ENCODE measurements around the gene RBM47.
A peak's percentile ranks its signal among the peaks of the same experiment; 100 is the strongest.
"Not testable (repeated sequence)": the region's sequence is repeated elsewhere in the genome, so short reads cannot be mapped to it uniquely, and the experiment has no call there.

RBM47 gene

GRCh38 chr4:40562208-40562607 is 67.5 kb downstream of the RBM47 start:
- no peak for DNase-seq (ENCODE audit: low read depth in 2 of 2)

GRCh38 chr4:40561543-40562177 is 68.0 kb downstream of the RBM47 start:
- DNase-seq (ENCODE audit: low read depth in 2 of 2) = not testable (repeated sequence)

- DNase-seq (ENCODE audit: low read depth in 2 of 2) = no peak
Observed at GRCh38 chr4:40559585-40560465, 69.8 kb downstream of the RBM47 start.

GRCh38 chr4:40557736-40558135 is 71.9 kb downstream of the RBM47 start:
- no peak for DNase-seq (ENCODE audit: low read depth in 2 of 2)

- DNase-seq (ENCODE audit: low read depth in 2 of 2) = no peak
Observed at GRCh38 chr4:40555176-40555900, 74.3 kb downstream of the RBM47 start.

- not testable (repeated sequence) for DNase-seq (ENCODE audit: low read depth in 2 of 2)
Observed at GRCh38 chr4:40554641-40555040, 75.0 kb downstream of the RBM47 start.

- DNase-seq (ENCODE audit: low read depth in 2 of 2) = no peak
Observed at GRCh38 chr4:40553995-40554394, 75.7 kb downstream of the RBM47 start.

GRCh38 chr4:40552536-40552935 is 77.1 kb downstream of the RBM47 start:
- DNase-seq (ENCODE audit: low read depth in 2 of 2) = no peak

GRCh38 chr4:40551568-40552136 is 78.0 kb downstream of the RBM47 start:
- DNase-seq (ENCODE audit: low read depth in 2 of 2) = peak; percentile 6 to 8

GRCh38 chr4:40550948-40551462 is 78.7 kb downstream of the RBM47 start:
- DNase-seq (ENCODE audit: low read depth in 2 of 2) = no peak

GRCh38 chr4:40550196-40550595 is 79.5 kb downstream of the RBM47 start:
- no peak for DNase-seq (ENCODE audit: low read depth in 2 of 2)

- DNase-seq (ENCODE audit: low read depth in 2 of 2) = no peak
Observed at GRCh38 chr4:40548256-40548655, 81.4 kb downstream of the RBM47 start.

- no peak for DNase-seq (ENCODE audit: low read depth in 2 of 2)
Observed at GRCh38 chr4:40547789-40548132, 81.9 kb downstream of the RBM47 start.

- DNase-seq (ENCODE audit: low read depth in 2 of 2) = no peak
Observed at GRCh38 chr4:40546969-40547788, 82.5 kb downstream of the RBM47 start.

- no peak for DNase-seq (ENCODE audit: low read depth in 2 of 2)
Observed at GRCh38 chr4:40546506-40546905, 83.2 kb downstream of the RBM47 start.

GRCh38 chr4:40545487-40545886 is 84.2 kb downstream of the RBM47 start:
- not testable (repeated sequence) for DNase-seq (ENCODE audit: low read depth in 2 of 2)

- DNase-seq (ENCODE audit: low read depth in 2 of 2) = no peak
Observed at GRCh38 chr4:40544221-40544620, 85.4 kb downstream of the RBM47 start.

GRCh38 chr4:40540800-40541199 is 88.9 kb downstream of the RBM47 start:
- no peak for DNase-seq (ENCODE audit: low read depth in 2 of 2)

- no peak for DNase-seq (ENCODE audit: low read depth in 2 of 2)
Observed at GRCh38 chr4:40536032-40536431, 93.6 kb downstream of the RBM47 start.

GRCh38 chr4:40531636-40532023 is 98.0 kb downstream of the RBM47 start:
- DNase-seq (ENCODE audit: low read depth in 2 of 2) = no peak

- DNase-seq (ENCODE audit: low read depth in 2 of 2) = no peak
Observed at GRCh38 chr4:40530961-40531635, 98.6 kb downstream of the RBM47 start.

Measured in stimulated activated CD4-positive, alpha-beta T cell treated with anti-CD3 and anti-CD28 coated beads, Interleukin-4, amount 100 ng/mL, for 48 hours (primary cell).